Endothelial cell of umbilical vein (primary cell): ENCODE results near the gene MAPRE2. TPM values are rescaled to one million over a fixed set of nuclear protein-coding genes. Genes with fewer than 3 reads are reported as not detected.

ENCODE experiments used
- BruUV-seq: library from RNA; stranded (reverse); fragments of 400-500 nt; replicated peaks from 2 replicates; lab custom pipeline; 2021; lab: Mats Ljungman, UMichigan
- CTCF ChIA-PET: fragments of 300-600, 350-600 bp; sonication (Branson Sonifier 250); formaldehyde crosslinking; loops from one replicate; lab custom pipeline; 2021; ENCODE audit warnings: antibody characterized with exemption, inconsistent platforms; lab: Charles Lee
- POLR2A ChIA-PET: fragments of 300-600, 350-600 bp; sonication (Branson Sonifier 250); formaldehyde crosslinking; loops from one replicate; lab custom pipeline; 2021; ENCODE audit warnings: antibody characterized with exemption, inconsistent platforms; lab: Charles Lee
- DNase-seq: peaks from one replicate; pipeline ENCODE4 v3.0.0-alpha.2; 2011; ENCODE audit warnings: low read depth, low spot score
- FAIRE-seq: peaks from 2 replicates; lab custom pipeline; 2011; peaks lifted over from hg19 to GRCh38; lab: Jason Lieb, UNC
- H2AFZ ChIP-seq: 2 replicates; pipeline ENCODE4 v1.6.0; 2012; ENCODE audit warnings: low read depth, low read length, control low read depth, inconsistent platforms
- H3K27ac ChIP-seq: 2 replicates; pipeline ENCODE4 v1.5.1; 2011; ENCODE audit warnings: low read depth, mild to moderate bottlenecking, control low read depth, low read length, moderate library complexity; ENCODE audit not compliant: insufficient read depth
- H3K27me3 ChIP-seq, 2 experiments: 2 replicates each; pipeline versions ENCODE4 v1.6.0 to v1.6.1; 2011; ENCODE audit warnings: low read length in 2 of 2, mixed read lengths in 1 of 2; ENCODE audit not compliant: control insufficient read depth in 2 of 2, insufficient read depth in 2 of 2
- H3K36me3 ChIP-seq, 2 experiments: 2 replicates in 1 of 2; 3 replicates in 1 of 2; pipeline ENCODE4 v1.5.1; 2011; ENCODE audit warnings: low read length in 2 of 2, mild to moderate bottlenecking in 1 of 2, moderate library complexity in 1 of 2; ENCODE audit not compliant: control insufficient read depth in 2 of 2, insufficient read depth in 2 of 2; ENCODE audit errors: extremely low read depth in 1 of 2
- H3K4me1 ChIP-seq: 3 replicates; pipeline ENCODE4 v1.5.1; 2011; ENCODE audit warnings: mild to moderate bottlenecking, low read length; ENCODE audit not compliant: control insufficient read depth, insufficient read depth; ENCODE audit errors: extremely low read depth
- H3K4me2 ChIP-seq: 2 replicates; pipeline ENCODE4 v1.6.1; 2011; ENCODE audit warnings: low read length, control low read depth, mixed read lengths; ENCODE audit not compliant: insufficient read depth
- H3K4me3 ChIP-seq, 3 experiments: fragments of 200-600 bp in 1 of 3; sonication (generic), shearing (Covaris generic) in 1 of 3; replicated peaks in 1 of 3; 2 replicates each; pipeline ENCODE4 v1.5.1; 2011 to 2016; ENCODE audit warnings: control low read depth in 3 of 3, low read length in 3 of 3, mild to moderate bottlenecking in 2 of 3, inconsistent platforms in 1 of 3, low read depth in 1 of 3, moderate library complexity in 1 of 3; ENCODE audit not compliant: insufficient read depth in 1 of 3
- H3K79me2 ChIP-seq: 2 replicates; pipeline ENCODE4 v1.6.0; 2012; ENCODE audit warnings: low read length, inconsistent platforms; ENCODE audit not compliant: control insufficient read depth, insufficient read depth
- H3K9ac ChIP-seq: replicated peaks from 2 replicates; pipeline ENCODE3; 2011; ENCODE audit warnings: low read length, control low read depth; ENCODE audit not compliant: insufficient read depth; ENCODE audit errors: extremely low read depth
- H3K9me1 ChIP-seq: replicated peaks from 3 replicates; pipeline ENCODE4 v1.6.0; 2011; ENCODE audit warnings: mild to moderate bottlenecking, low read length; ENCODE audit not compliant: control insufficient read depth, insufficient read depth; ENCODE audit errors: extremely low read depth
- H3K9me3 ChIP-seq: replicated peaks from 2 replicates; pipeline ENCODE4 v1.5.1; 2012; ENCODE audit warnings: low read length, inconsistent platforms; ENCODE audit not compliant: control insufficient read depth, insufficient read depth
- H4K20me1 ChIP-seq: replicated peaks from 2 replicates; pipeline ENCODE3; 2011; ENCODE audit warnings: mild to moderate bottlenecking, low read length; ENCODE audit not compliant: control insufficient read depth, insufficient read depth; ENCODE audit errors: extremely low read depth
- EZH2 ChIP-seq: IDR thresholded peaks from 2 replicates; pipeline ENCODE4 v1.6.1; 2012; ENCODE audit warnings: borderline replicate concordance, low read depth, mild to moderate bottlenecking, moderate library complexity, low read length, inconsistent platforms; ENCODE audit not compliant: severe bottlenecking
- FOS ChIP-seq: IDR thresholded peaks from 2 replicates; pipeline ENCODE4 v1.6.1; 2011; ENCODE audit warnings: mild to moderate bottlenecking, low read length, moderate library complexity, borderline replicate concordance; ENCODE audit not compliant: insufficient read depth
- GATA2 ChIP-seq: IDR thresholded peaks from 2 replicates; pipeline ENCODE4 v1.7.0; 2011; ENCODE audit warnings: low read depth, mild to moderate bottlenecking, moderate library complexity, mixed read lengths, low read length; ENCODE audit not compliant: insufficient read length, insufficient read depth
- JUN ChIP-seq: IDR thresholded peaks from 2 replicates; pipeline ENCODE4 v1.6.1; 2011; ENCODE audit warnings: borderline replicate concordance, low read depth; ENCODE audit not compliant: insufficient read length, insufficient read depth
- MYC ChIP-seq: IDR thresholded peaks from one replicate; pipeline ENCODE4 v1.6.1; 2011; ENCODE audit warnings: mild to moderate bottlenecking, low read depth, low read length
- POLR2A ChIP-seq: IDR thresholded peaks from 2 replicates; pipeline ENCODE4 v1.6.1; 2012; ENCODE audit warnings: low read depth, mild to moderate bottlenecking, control low read depth, low read length
- POLR2AphosphoS5 ChIP-seq: IDR thresholded peaks from 2 replicates; pipeline ENCODE4 v1.6.1; 2012; ENCODE audit warnings: low read depth, mild to moderate bottlenecking, control low read depth, low read length, moderate library complexity; ENCODE audit not compliant: insufficient read depth
- dilution Hi-C: fragments of 300-500 bp; cut with MboI; formaldehyde crosslinking; loops from one replicate; pipeline ENCODE4 v1.15.0; 2019; ENCODE audit warnings: low sequenced_read_pairs; ENCODE audit not compliant: extremely low pct_ligation_motif_present
- intact Hi-C: fragments of 100-400 bp; cut with micrococcal nuclease; formaldehyde crosslinking; loops from one replicate; pipeline ENCODE4 v1.10.0; 2022
- polyA plus RNA-seq, 4 experiments: library from polyadenylated mRNA; depleted of rRNA in 3 of 4; stranded (reverse) in 3 of 4; unstranded in 1 of 4; fragments of >200 nt; gene quantifications; 2 replicates each; pipeline versions ENCODE4 v1.2.1 to v1.2.3, GENCODE V29; 2011 to 2012; ENCODE audit warnings: missing spikeins in 1 of 4
- total RNA-seq: library from RNA; stranded (reverse); gene quantifications from 2 replicates; pipeline ENCODE4 v1.2.3, GENCODE V29; 2021
- TF ChIP-seq, protein P1 (sequence below), 2 donors: IDR thresholded peaks; 1 replicate in 1 of 2; 2 replicates in 1 of 2; pipeline ENCODE4 v1.5.1; 2011; ENCODE audit warnings: low read length in 2 of 2, mild to moderate bottlenecking in 2 of 2, moderate library complexity in 2 of 2, control low read depth in 1 of 2, inconsistent platforms in 1 of 2, low read depth in 1 of 2; ENCODE audit not compliant: insufficient read depth in 1 of 2; ENCODE audit errors: extremely low read depth in 1 of 2
- TF ChIP-seq, protein P2 (sequence below): IDR thresholded peaks from 2 replicates; pipeline ENCODE4 v1.6.1; 2011; ENCODE audit not compliant: insufficient read depth, insufficient read length

MAPRE2 gene
- total and polyA plus RNA-seq, 2 donors (not counting 3 experiments of a cell fraction or from before 2014, with no cell fraction given) = 117 to 148 TPM

DNA sequence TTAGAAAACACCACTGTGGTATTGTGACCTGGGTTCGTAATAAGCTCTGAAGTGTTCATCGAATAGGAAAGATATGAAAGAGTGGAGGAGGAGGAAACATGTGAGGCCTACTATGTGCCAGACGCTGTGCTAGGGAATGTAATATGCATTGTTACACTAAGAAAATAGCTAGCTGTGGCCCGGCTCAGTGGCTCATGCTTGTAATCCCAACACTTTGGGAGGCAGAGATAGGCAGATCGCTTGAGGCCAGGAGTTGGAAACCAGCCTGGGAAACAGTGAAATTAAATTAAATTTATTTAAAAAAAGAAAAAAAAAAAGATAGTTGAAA is 150.4 kb downstream of the MAPRE2 start:
- no peaks in the 10 kb centered on the region for H3K36me3 ChIP-seq
- no peaks in the 10 kb centered on the region for H3K79me2 ChIP-seq
- H4K20me1 ChIP-seq = no peaks in the 10 kb centered on the region
- H3K27ac ChIP-seq = no peak overlapping the region
- no peak overlapping the region for H2AFZ ChIP-seq
- intact Hi-C loops (no loop called here), dilution Hi-C loops (no loop called here)
- no peak overlapping the region for H3K4me2 ChIP-seq
- H3K9me3 ChIP-seq = no peaks in the 10 kb centered on the region
- DNase-seq (no peak), FAIRE-seq (no peak)
- H3K4me3 ChIP-seq = no peak overlapping the region
- no peak overlapping the region for H3K9ac ChIP-seq
- ChIA-PET POLR2A (no interaction called here), CTCF (interaction anchor here (0.5 to 1.7 kb wide), 2 partner anchors 12 to 48 kb away, joined by 3 to 5 read pairs; no protein-coding TSS in a partner anchor)
- TF ChIP-seq, protein P1, sequence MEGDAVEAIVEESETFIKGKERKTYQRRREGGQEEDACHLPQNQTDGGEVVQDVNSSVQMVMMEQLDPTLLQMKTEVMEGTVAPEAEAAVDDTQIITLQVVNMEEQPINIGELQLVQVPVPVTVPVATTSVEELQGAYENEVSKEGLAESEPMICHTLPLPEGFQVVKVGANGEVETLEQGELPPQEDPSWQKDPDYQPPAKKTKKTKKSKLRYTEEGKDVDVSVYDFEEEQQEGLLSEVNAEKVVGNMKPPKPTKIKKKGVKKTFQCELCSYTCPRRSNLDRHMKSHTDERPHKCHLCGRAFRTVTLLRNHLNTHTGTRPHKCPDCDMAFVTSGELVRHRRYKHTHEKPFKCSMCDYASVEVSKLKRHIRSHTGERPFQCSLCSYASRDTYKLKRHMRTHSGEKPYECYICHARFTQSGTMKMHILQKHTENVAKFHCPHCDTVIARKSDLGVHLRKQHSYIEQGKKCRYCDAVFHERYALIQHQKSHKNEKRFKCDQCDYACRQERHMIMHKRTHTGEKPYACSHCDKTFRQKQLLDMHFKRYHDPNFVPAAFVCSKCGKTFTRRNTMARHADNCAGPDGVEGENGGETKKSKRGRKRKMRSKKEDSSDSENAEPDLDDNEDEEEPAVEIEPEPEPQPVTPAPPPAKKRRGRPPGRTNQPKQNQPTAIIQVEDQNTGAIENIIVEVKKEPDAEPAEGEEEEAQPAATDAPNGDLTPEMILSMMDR (IDR thresholded peaks at IDR 0.05; ENCODE audit: extremely low read depth in 1 of 2, insufficient read depth in 1 of 2, low read depth in 1 of 2, low read length in 2 of 2) = no peak
- TF ChIP-seq, protein P2, sequence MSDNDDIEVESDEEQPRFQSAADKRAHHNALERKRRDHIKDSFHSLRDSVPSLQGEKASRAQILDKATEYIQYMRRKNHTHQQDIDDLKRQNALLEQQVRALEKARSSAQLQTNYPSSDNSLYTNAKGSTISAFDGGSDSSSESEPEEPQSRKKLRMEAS = no peak
- no peak for TF ChIP-seq POLR2AphosphoS5
- no peak for TF ChIP-seq FOS
- TF ChIP-seq JUN = no peak
- no peak for TF ChIP-seq GATA2
- no peak for TF ChIP-seq POLR2A
- no peak for TF ChIP-seq EZH2
- TF ChIP-seq MYC = no peak
- peaks cover 0 to 4% of the 10 kb centered on the region in 2 experiments for H3K27me3 ChIP-seq
- BruUV-seq = no TSS peak
- no peaks in the 10 kb centered on the region for H3K9me1 ChIP-seq
- H3K4me1 ChIP-seq = no peaks in the 10 kb centered on the region
